K562 (cell line): ENCODE data around the gene CPLANE2. TPM values are rescaled to one million over a fixed set of nuclear protein-coding genes. Genes with fewer than 3 reads are reported as not detected.
A peak's percentile ranks its signal among the peaks of the same experiment; 100 is the strongest.

Experiments
- BCOR ChIP-seq: fragments of 450-650 bp; IDR thresholded peaks from 2 replicates; pipeline ENCODE4 v1.6.1; 2016
- ERF ChIP-seq: fragments of 450-650 bp; formaldehyde crosslinking; IDR thresholded peaks from 2 replicates; pipeline ENCODE4 v1.4.0; 2020; ENCODE audit warnings: mild to moderate bottlenecking, mixed read lengths
- NONO ChIP-seq, 2 experiments: fragments of 200-400 bp in 1 of 2; fragments of 450-650 bp in 1 of 2; formaldehyde crosslinking in 1 of 2; IDR thresholded peaks; 2 replicates each; pipeline ENCODE4 v1.6.1; 2017; ENCODE audit warnings: low read depth in 2 of 2, mild to moderate bottlenecking in 2 of 2, moderate library complexity in 2 of 2, low read length in 1 of 2
- NUFIP1 ChIP-seq: fragments of 450-650 bp; IDR thresholded peaks from 2 replicates; pipeline ENCODE4 v1.6.1; 2018; ENCODE audit not compliant: partially characterized antibody
- POLR2AphosphoS2 ChIP-seq: IDR thresholded peaks from 2 replicates; pipeline ENCODE4 v1.6.1; 2012; ENCODE audit warnings: low read length, improper control_type of control experiment
- POLR2H ChIP-seq: IDR thresholded peaks from 2 replicates; pipeline ENCODE4 v1.6.1; 2016; ENCODE audit warnings: missing genetic modification characterization, low read depth, mild to moderate bottlenecking, control low read depth, missing compliant biosample characterization, moderate library complexity
- PURB ChIP-seq: sonication (generic); formaldehyde crosslinking; IDR thresholded peaks from 2 replicates; pipeline ENCODE4 v1.9.0; 2021; ENCODE audit warnings: low read depth, mild to moderate bottlenecking, missing genetic modification reagents
- SAP30 ChIP-seq: fragments of 200-600 bp; sonication (generic); IDR thresholded peaks from 2 replicates; pipeline ENCODE4 v1.6.1; 2012; ENCODE audit warnings: borderline replicate concordance, low read depth, mild to moderate bottlenecking, moderate library complexity, low read length, control low read depth, inconsistent platforms; ENCODE audit not compliant: insufficient read depth, poor library complexity, severe bottlenecking
- SMARCA5 ChIP-seq: fragments of 450-650 bp; IDR thresholded peaks from 2 replicates; pipeline ENCODE4 v1.6.1; 2016
- TCF3 ChIP-seq: sonication (generic); formaldehyde crosslinking; IDR thresholded peaks from 2 replicates; pipeline ENCODE4 v1.4.0; 2020; ENCODE audit warnings: mild to moderate bottlenecking, missing genetic modification reagents
- ZBTB17 ChIP-seq: fragments of 450-650 bp; formaldehyde crosslinking; IDR thresholded peaks from 2 replicates; pipeline ENCODE4 v1.4.0; 2020; ENCODE audit warnings: mild to moderate bottlenecking
- ZC3H11A ChIP-seq: IDR thresholded peaks from 2 replicates; pipeline ENCODE4 v1.6.1; 2012; ENCODE audit warnings: low read depth, low read length, improper control_type of control experiment
- ZNF384 ChIP-seq: IDR thresholded peaks from 2 replicates; pipeline ENCODE4 v1.6.1; 2012; ENCODE audit warnings: low read depth, low read length, improper control_type of control experiment
- ZNF766 ChIP-seq: fragments of 200-800 bp; sonication (Bioruptor generic); conservative IDR thresholded peaks from 2 replicates; pipeline ENCODE4 v1.6.1; 2016; ENCODE audit warnings: missing genetic modification characterization, missing compliant biosample characterization
- polyA plus RNA-seq, 8 experiments: library from polyadenylated mRNA; depleted of rRNA in 4 of 8; stranded (reverse) in 5 of 8; unstranded in 3 of 8; fragments of >200 nt; fragmentation: Nextera tagmentation in 2 of 8; fragmentation: Illumina TruSeq in 1 of 8; extraction: Ambion mirVana in 2 of 8; extraction: Trizol in 1 of 8; gene quantifications; 2 replicates each; pipeline versions ENCODE4 v1.2.1 to v1.2.3, GENCODE V29; 2011 to 2014; ENCODE audit warnings: inconsistent platforms in 1 of 8, missing spikeins in 1 of 8
- total RNA-seq, 7 experiments: library from RNA; depleted of rRNA in 6 of 7; stranded (reverse); fragments of >200 nt in 6 of 7; fragmentation: Illumina TruSeq in 2 of 7; extraction: Trizol in 2 of 7; gene quantifications; 2 replicates each; pipeline versions ENCODE4 v1.2.1 to v1.2.3, GENCODE V29; 2011 to 2021; ENCODE audit warnings: low replicate concordance in 1 of 7
- TF ChIP-seq, protein P1 (sequence below): fragments of 250-450 bp; sonication (Bioruptor Pico); IDR thresholded peaks from 2 replicates; pipeline ENCODE4 v1.8.0; 2021; ENCODE audit warnings: borderline replicate concordance, mild to moderate bottlenecking, moderate library complexity; ENCODE audit not compliant: poor library complexity, severe bottlenecking
- TF ChIP-seq, protein P2 (sequence below): IDR thresholded peaks from 3 replicates; pipeline ENCODE4 v1.6.1; 2011; ENCODE audit warnings: borderline replicate concordance, mild to moderate bottlenecking, moderate library complexity; ENCODE audit not compliant: insufficient read length; ENCODE audit errors: extremely low read depth
- TF ChIP-seq, protein P3 (sequence below), 2 experiments: fragments of 450-650 bp; IDR thresholded peaks; 2 replicates each; pipeline ENCODE4 v1.6.1; 2016
- TF ChIP-seq, protein P4 (sequence below), 2 experiments: fragments of 150-350 bp in 1 of 2; IDR thresholded peaks; 2 replicates each; pipeline ENCODE4 v1.6.1; 2012 to 2016; ENCODE audit warnings: low read depth in 2 of 2, low read length in 2 of 2, mild to moderate bottlenecking in 1 of 2, moderate library complexity in 1 of 2
- TF ChIP-seq, protein P5 (sequence below): fragments of 250-450 bp; sonication (Bioruptor Pico); IDR thresholded peaks from 2 replicates; pipeline ENCODE4 v1.5.0; 2021

Gene CPLANE2
- total and polyA plus RNA-seq, 9 of the 15 experiments (the other 6 are each of a cell fraction or from before 2014, with no cell fraction given), result 0.17 to 20.9 (median 8.1) TPM

DNA sequence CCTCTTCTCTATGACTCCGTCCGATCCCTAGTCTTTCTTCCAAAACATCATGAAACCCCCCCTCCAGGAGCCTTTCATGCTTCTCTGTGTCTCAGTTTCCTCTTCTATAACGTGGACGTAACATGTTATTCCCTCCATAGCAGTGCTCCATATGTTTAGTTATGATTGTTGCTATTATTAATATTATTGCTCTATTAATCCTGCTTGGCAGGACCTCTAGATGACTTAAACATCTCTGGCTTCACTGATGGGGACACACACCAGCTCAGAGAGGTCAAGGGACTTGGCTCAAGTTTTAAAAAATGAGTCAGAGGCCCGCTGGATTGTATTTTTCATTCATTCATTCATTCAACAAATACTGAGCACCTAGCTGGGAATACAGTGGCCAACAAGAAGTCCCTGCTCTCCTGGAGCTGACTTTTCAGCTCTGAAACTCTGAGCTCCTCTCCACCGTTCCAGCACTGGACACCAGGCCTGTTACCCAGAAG, 404 bp upstream of the CPLANE2 start (continued):
- TF ChIP-seq SAP30 (no peak), NUFIP1 (no peak), PURB (no peak), ZBTB17 (CRISPR knock-in tag) (no peak), NONO (IDR thresholded peaks at IDR 0.05; ENCODE audit: low read depth in 2 of 2, low read length in 1 of 2) (no peak), TCF3 (no peak), POLR2H (tag) (no peak), ZC3H11A (no peak), POLR2AphosphoS2 (no peak), BCOR (no peak), SMARCA5 (no peak), ZNF384 (no peak), ERF (CRISPR knock-in tag) (no peak), ZNF766 (0 out of 2 replicates have a peak, but pooled peaks have one; percentile 75)
- TF ChIP-seq, protein P1, sequence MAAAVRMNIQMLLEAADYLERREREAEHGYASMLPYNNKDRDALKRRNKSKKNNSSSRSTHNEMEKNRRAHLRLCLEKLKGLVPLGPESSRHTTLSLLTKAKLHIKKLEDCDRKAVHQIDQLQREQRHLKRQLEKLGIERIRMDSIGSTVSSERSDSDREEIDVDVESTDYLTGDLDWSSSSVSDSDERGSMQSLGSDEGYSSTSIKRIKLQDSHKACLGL (CRISPR knock-in tag), result no peak
- TF ChIP-seq, protein P2, sequence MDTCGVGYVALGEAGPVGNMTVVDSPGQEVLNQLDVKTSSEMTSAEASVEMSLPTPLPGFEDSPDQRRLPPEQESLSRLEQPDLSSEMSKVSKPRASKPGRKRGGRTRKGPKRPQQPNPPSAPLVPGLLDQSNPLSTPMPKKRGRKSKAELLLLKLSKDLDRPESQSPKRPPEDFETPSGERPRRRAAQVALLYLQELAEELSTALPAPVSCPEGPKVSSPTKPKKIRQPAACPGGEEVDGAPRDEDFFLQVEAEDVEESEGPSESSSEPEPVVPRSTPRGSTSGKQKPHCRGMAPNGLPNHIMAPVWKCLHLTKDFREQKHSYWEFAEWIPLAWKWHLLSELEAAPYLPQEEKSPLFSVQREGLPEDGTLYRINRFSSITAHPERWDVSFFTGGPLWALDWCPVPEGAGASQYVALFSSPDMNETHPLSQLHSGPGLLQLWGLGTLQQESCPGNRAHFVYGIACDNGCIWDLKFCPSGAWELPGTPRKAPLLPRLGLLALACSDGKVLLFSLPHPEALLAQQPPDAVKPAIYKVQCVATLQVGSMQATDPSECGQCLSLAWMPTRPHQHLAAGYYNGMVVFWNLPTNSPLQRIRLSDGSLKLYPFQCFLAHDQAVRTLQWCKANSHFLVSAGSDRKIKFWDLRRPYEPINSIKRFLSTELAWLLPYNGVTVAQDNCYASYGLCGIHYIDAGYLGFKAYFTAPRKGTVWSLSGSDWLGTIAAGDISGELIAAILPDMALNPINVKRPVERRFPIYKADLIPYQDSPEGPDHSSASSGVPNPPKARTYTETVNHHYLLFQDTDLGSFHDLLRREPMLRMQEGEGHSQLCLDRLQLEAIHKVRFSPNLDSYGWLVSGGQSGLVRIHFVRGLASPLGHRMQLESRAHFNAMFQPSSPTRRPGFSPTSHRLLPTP, result no peak
- TF ChIP-seq, protein P3, sequence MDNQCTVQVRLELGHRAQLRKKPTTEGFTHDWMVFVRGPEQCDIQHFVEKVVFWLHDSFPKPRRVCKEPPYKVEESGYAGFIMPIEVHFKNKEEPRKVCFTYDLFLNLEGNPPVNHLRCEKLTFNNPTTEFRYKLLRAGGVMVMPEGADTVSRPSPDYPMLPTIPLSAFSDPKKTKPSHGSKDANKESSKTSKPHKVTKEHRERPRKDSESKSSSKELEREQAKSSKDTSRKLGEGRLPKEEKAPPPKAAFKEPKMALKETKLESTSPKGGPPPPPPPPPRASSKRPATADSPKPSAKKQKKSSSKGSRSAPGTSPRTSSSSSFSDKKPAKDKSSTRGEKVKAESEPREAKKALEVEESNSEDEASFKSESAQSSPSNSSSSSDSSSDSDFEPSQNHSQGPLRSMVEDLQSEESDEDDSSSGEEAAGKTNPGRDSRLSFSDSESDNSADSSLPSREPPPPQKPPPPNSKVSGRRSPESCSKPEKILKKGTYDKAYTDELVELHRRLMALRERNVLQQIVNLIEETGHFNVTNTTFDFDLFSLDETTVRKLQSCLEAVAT (IDR thresholded peaks at IDR 0.05), result no peak; a peak in 1 of 4 replicates
- TF ChIP-seq, protein P4, sequence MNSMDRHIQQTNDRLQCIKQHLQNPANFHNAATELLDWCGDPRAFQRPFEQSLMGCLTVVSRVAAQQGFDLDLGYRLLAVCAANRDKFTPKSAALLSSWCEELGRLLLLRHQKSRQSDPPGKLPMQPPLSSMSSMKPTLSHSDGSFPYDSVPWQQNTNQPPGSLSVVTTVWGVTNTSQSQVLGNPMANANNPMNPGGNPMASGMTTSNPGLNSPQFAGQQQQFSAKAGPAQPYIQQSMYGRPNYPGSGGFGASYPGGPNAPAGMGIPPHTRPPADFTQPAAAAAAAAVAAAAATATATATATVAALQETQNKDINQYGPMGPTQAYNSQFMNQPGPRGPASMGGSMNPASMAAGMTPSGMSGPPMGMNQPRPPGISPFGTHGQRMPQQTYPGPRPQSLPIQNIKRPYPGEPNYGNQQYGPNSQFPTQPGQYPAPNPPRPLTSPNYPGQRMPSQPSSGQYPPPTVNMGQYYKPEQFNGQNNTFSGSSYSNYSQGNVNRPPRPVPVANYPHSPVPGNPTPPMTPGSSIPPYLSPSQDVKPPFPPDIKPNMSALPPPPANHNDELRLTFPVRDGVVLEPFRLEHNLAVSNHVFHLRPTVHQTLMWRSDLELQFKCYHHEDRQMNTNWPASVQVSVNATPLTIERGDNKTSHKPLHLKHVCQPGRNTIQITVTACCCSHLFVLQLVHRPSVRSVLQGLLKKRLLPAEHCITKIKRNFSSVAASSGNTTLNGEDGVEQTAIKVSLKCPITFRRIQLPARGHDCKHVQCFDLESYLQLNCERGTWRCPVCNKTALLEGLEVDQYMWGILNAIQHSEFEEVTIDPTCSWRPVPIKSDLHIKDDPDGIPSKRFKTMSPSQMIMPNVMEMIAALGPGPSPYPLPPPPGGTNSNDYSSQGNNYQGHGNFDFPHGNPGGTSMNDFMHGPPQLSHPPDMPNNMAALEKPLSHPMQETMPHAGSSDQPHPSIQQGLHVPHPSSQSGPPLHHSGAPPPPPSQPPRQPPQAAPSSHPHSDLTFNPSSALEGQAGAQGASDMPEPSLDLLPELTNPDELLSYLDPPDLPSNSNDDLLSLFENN (IDR thresholded peaks at IDR 0.05; ENCODE audit: low read depth in 2 of 2, low read length in 2 of 2), result no peak
- TF ChIP-seq, protein P5, sequence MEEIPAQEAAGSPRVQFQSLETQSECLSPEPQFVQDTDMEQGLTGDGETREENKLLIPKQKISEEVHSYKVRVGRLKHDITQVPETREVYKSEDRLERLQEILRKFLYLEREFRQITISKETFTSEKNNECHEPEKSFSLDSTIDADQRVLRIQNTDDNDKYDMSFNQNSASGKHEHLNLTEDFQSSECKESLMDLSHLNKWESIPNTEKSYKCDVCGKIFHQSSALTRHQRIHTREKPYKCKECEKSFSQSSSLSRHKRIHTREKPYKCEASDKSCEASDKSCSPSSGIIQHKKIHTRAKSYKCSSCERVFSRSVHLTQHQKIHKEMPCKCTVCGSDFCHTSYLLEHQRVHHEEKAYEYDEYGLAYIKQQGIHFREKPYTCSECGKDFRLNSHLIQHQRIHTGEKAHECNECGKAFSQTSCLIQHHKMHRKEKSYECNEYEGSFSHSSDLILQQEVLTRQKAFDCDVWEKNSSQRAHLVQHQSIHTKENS (CRISPR knock-in tag), result no peak
